PC-3 (cell line): ENCODE data around the gene ABL1. TPM values are rescaled to one million over a fixed set of nuclear protein-coding genes. Genes with fewer than 3 reads are reported as not detected.

Source experiments
- ATAC-seq: fragments of 200-7000 bp; cut with Tn5 transposase; 2 replicates; pipeline ENCODE4 v1.9.1; 2020; ENCODE audit warnings: mild to moderate bottlenecking, moderate library complexity
- BruUV-seq: library from RNA; stranded (reverse); fragments of 400-500 nt; replicated peaks from 2 replicates; lab custom pipeline; 2021; lab: Mats Ljungman, UMichigan
- CTCF ChIA-PET: fragments of 300-600 bp; sonication (Branson Sonifier 250); formaldehyde crosslinking; loops from one replicate; lab custom pipeline; 2022; ENCODE audit warnings: antibody characterized with exemption; lab: Charles Lee
- POLR2A ChIA-PET: fragments of 300-600 bp; sonication (Branson Sonifier 250); formaldehyde crosslinking; loops from one replicate; lab custom pipeline; 2022; ENCODE audit warnings: antibody characterized with exemption; ENCODE audit not compliant: unreplicated experiment; lab: Charles Lee
- DNase-seq: peaks from one replicate; pipeline ENCODE4 v3.0.0-alpha.2; 2015
- H2AFZ ChIP-seq: fragments of 300-600 bp; sonication (generic); 2 replicates; pipeline ENCODE4 v1.6.0; 2016; ENCODE audit warnings: antibody characterized with exemption, low read length
- H3F3A ChIP-seq: fragments of 300-600 bp; sonication (generic); one replicate; pipeline ENCODE4 v1.6.0; 2017; ENCODE audit warnings: antibody characterized with exemption, low read length, control low read depth, mild to moderate bottlenecking; ENCODE audit not compliant: unreplicated experiment
- H3K27ac ChIP-seq: fragments of 300-600 bp; sonication (generic); 2 replicates; pipeline ENCODE4 v1.5.1; 2016; ENCODE audit warnings: mild to moderate bottlenecking, low read length
- H3K27me3 ChIP-seq: fragments of 300-600 bp; sonication (generic); 2 replicates; pipeline ENCODE4 v1.6.1; 2016; ENCODE audit warnings: low read length, mixed read lengths
- H3K36me3 ChIP-seq: fragments of 300-600 bp; sonication (generic); 2 replicates; pipeline ENCODE4 v1.6.1; 2016; ENCODE audit warnings: low read depth, mixed run types, low read length, mixed read lengths
- H3K4me1 ChIP-seq: fragments of 300-600 bp; sonication (generic); 2 replicates; pipeline ENCODE4 v1.5.1; 2016; ENCODE audit warnings: low read length; ENCODE audit not compliant: insufficient read depth
- H3K4me2 ChIP-seq: fragments of 300-600 bp; sonication (generic); 2 replicates; pipeline ENCODE4 v1.6.0; 2016; ENCODE audit warnings: low read length
- H3K4me3 ChIP-seq: fragments of 300-600 bp; sonication (generic); 2 replicates; pipeline ENCODE4 v1.5.1; 2016; ENCODE audit warnings: mild to moderate bottlenecking, low read length, mixed read lengths
- H3K79me2 ChIP-seq: fragments of 300-600 bp; sonication (generic); 2 replicates; pipeline ENCODE4 v1.6.1; 2017; ENCODE audit warnings: low read length, mixed read lengths
- H3K9ac ChIP-seq: fragments of 300-600 bp; sonication (generic); 2 replicates; pipeline ENCODE4 v1.6.0; 2016; ENCODE audit warnings: mild to moderate bottlenecking, low read length
- H3K9me2 ChIP-seq: fragments of 300-600 bp; sonication (generic); replicated peaks from 2 replicates; pipeline ENCODE4 v1.6.1; 2016; ENCODE audit warnings: mixed run types, low read length, mixed read lengths
- H3K9me3 ChIP-seq: fragments of 300-600 bp; sonication (generic); 2 replicates; pipeline ENCODE4 v1.6.1; 2016; ENCODE audit warnings: low read length, mixed read lengths
- H4K20me1 ChIP-seq: fragments of 300-600 bp; sonication (generic); 2 replicates; pipeline ENCODE4 v1.6.1; 2016; ENCODE audit warnings: low read length, mixed read lengths
- CTCF ChIP-seq: fragments of 300-600 bp; sonication (generic); conservative IDR thresholded peaks from 2 replicates; pipeline ENCODE4 v1.5.1; 2017; ENCODE audit warnings: antibody characterized with exemption, low read depth, mild to moderate bottlenecking, low read length
- EZH2 ChIP-seq: fragments of 300-600 bp; sonication (generic); IDR thresholded peaks from one replicate; pipeline ENCODE4 v1.6.1; 2017; ENCODE audit warnings: antibody characterized with exemption, mild to moderate bottlenecking, low read length; ENCODE audit not compliant: unreplicated experiment
- EZH2phosphoT487 ChIP-seq: fragments of 300-600 bp; sonication (generic); IDR thresholded peaks from 2 replicates; pipeline ENCODE4 v1.6.1; 2018; ENCODE audit warnings: mild to moderate bottlenecking, antibody characterized with exemption, low read length, borderline replicate concordance
- intact Hi-C: fragments of 100-400 bp; cut with micrococcal nuclease; formaldehyde crosslinking; loops from 2 replicates; pipeline ENCODE4 v1.9.0; 2023
- total RNA-seq: library from RNA; depleted of rRNA; stranded (reverse); fragments of >200 nt; gene quantifications from 2 replicates; pipeline ENCODE4 v1.2.3, GENCODE V29; 2014

ABL1 gene
- total RNA-seq, 1 experiment from 2014 or later, result 22.8 TPM

GRCh38 chr9:130927338-130927737 is 92.3 kb downstream of the ABL1 start:
- no peak for TF ChIP-seq CTCF
- TF ChIP-seq EZH2phosphoT487, result no peak
- TF ChIP-seq EZH2, result no peak

GRCh38 chr9:130927995-130928900 is 93.2 kb downstream of the ABL1 start:
- peak overlapping the region; percentile 100 for H3K27ac ChIP-seq
- ChIA-PET POLR2A (interaction anchor here (0.7 kb wide), 1 partner anchor 238 kb away, joined by 3 read pairs; no protein-coding TSS in a partner anchor), CTCF (interaction anchor here (0.6 to 1.0 kb wide), 2 partner anchors 59 to 157 kb away, joined by 3 read pairs; no protein-coding TSS in a partner anchor)
- peak; percentile 70 for ATAC-seq
- no peak overlapping the region for H2AFZ ChIP-seq
- peaks cover 40% of the 10 kb centered on the region for H3K4me1 ChIP-seq
- no TSS peak for BruUV-seq
- no peaks in the 10 kb centered on the region for H3K79me2 ChIP-seq
- peak overlapping the region; percentile 92 for H3K9ac ChIP-seq
- H3K9me2 ChIP-seq, result no peaks in the 10 kb centered on the region
- H3K9me3 ChIP-seq, result no peaks in the 10 kb centered on the region
- H3F3A ChIP-seq, result no peaks in the 10 kb centered on the region
- no peak for TF ChIP-seq CTCF
- TF ChIP-seq EZH2phosphoT487, result no peak
- no peak for TF ChIP-seq EZH2
- no peaks in the 10 kb centered on the region for H3K36me3 ChIP-seq
- intact Hi-C loops, result no loop called here
- DNase-seq, result peak; percentile 92
- no peaks in the 10 kb centered on the region for H3K27me3 ChIP-seq
- H3K4me2 ChIP-seq, result peak overlapping the region; percentile 98
- H3K4me3 ChIP-seq, result peak overlapping the region; percentile 64
- H4K20me1 ChIP-seq, result no peaks in the 10 kb centered on the region

More at GRCh38 chr9:130927338-130927737, 92.3 kb downstream of the ABL1 start:
- ChIA-PET POLR2A (no interaction called here), CTCF (interaction anchor here (0.6 kb wide), 1 partner anchor 156 kb away, joined by 3 read pairs; no protein-coding TSS in a partner anchor)
- Histone ChIP-seq H3K4me2 (peak overlapping the region; percentile 98), H3K9me3 (no peaks in the 10 kb centered on the region), H3K79me2 (no peaks in the 10 kb centered on the region), H3K9ac (peak overlapping the region; percentile 92), H3K4me1 (peaks cover 32% of the 10 kb centered on the region), H2AFZ (no peak overlapping the region), H3K4me3 (no peak overlapping the region), H4K20me1 (no peaks in the 10 kb centered on the region), H3F3A (no peaks in the 10 kb centered on the region), H3K36me3 (no peaks in the 10 kb centered on the region), H3K27me3 (no peaks in the 10 kb centered on the region), H3K9me2 (no peaks in the 10 kb centered on the region), H3K27ac (peak overlapping the region; percentile 100)
- peak; percentile 42 for DNase-seq
- ATAC-seq, result no peak
- BruUV-seq, result TSS peak; percentile 83
- intact Hi-C loops, result no loop called here

- no TSS peak for BruUV-seq
- CTCF ChIA-PET, result no interaction called here
These were observed 94.6 kb downstream of the ABL1 start for GRCh38 chr9:130929571-130930038.

More at GRCh38 chr9:130929571-130930038, 94.6 kb downstream of the ABL1 start:
- Histone ChIP-seq H3K9me2 (no peaks in the 10 kb centered on the region), H3K79me2 (no peaks in the 10 kb centered on the region), H3K9me3 (no peaks in the 10 kb centered on the region), H3K27me3 (no peaks in the 10 kb centered on the region), H4K20me1 (no peaks in the 10 kb centered on the region), H3K4me1 (peaks cover 42% of the 10 kb centered on the region), H3K4me2 (no peak overlapping the region), H3K9ac (no peak overlapping the region), H3K4me3 (no peak overlapping the region), H3F3A (no peaks in the 10 kb centered on the region), H2AFZ (no peak overlapping the region), H3K36me3 (no peaks in the 10 kb centered on the region), H3K27ac (no peak overlapping the region)
- no peak for DNase-seq
- intact Hi-C loops, result loop anchor here (5.0 kb wide), 1 partner anchor 32 kb away; the partner anchor contains the start of gene QRFP
- POLR2A ChIA-PET, result no interaction called here
- TF ChIP-seq EZH2phosphoT487 (no peak), EZH2 (no peak), CTCF (no peak)
- ATAC-seq, result no peak
